HG03354 (cell line): ENCODE results near the gene MYO9A.

Experiments used
- ATAC-seq: cut with Tn5 transposase; IDR thresholded peaks from one replicate; pipeline ENCODE4 v1.9.1; 2021; ENCODE audit warnings: mild to moderate bottlenecking; ENCODE audit not compliant: unreplicated experiment, poor library complexity, severe bottlenecking

MYO9A gene

GRCh38 chr15:71801935-71802655 lies 315.9 kb downstream of the MYO9A start:
- ATAC-seq: no peak

GRCh38 chr15:71800835-71801745 lies 316.9 kb downstream of the MYO9A start:
- no peak for ATAC-seq

- ATAC-seq: no peak
These were observed 317.8 kb downstream of the MYO9A start for GRCh38 chr15:71800190-71800589.

GRCh38 chr15:71798641-71799040 lies 319.3 kb downstream of the MYO9A start:
- ATAC-seq: no peak

- ATAC-seq: no peak
These were observed 325.4 kb downstream of the MYO9A start for GRCh38 chr15:71792521-71792920.

GRCh38 chr15:71791975-71792374 lies 326.0 kb downstream of the MYO9A start:
- no peak for ATAC-seq

- ATAC-seq: no peak
These were observed 327.9 kb downstream of the MYO9A start for GRCh38 chr15:71790081-71790480.

- ATAC-seq: no peak
These were observed 328.3 kb downstream of the MYO9A start for GRCh38 chr15:71789616-71790015.

GRCh38 chr15:71788646-71789579 lies 329.0 kb downstream of the MYO9A start:
- no peak for ATAC-seq

GRCh38 chr15:71786673-71787072 lies 331.3 kb downstream of the MYO9A start:
- no peak for ATAC-seq

GRCh38 chr15:71785996-71786395 lies 332.0 kb downstream of the MYO9A start:
- ATAC-seq: no peak

- no peak for ATAC-seq
These were observed 333.2 kb downstream of the MYO9A start for GRCh38 chr15:71784719-71785118.

GRCh38 chr15:71782422-71783165 lies 335.4 kb downstream of the MYO9A start:
- no peak for ATAC-seq

- ATAC-seq: no peak
These were observed 336.0 kb downstream of the MYO9A start for GRCh38 chr15:71781965-71782265.

GRCh38 chr15:71781179-71781964 lies 336.6 kb downstream of the MYO9A start:
- no peak for ATAC-seq

- ATAC-seq: peak; percentile 64
These were observed 337.6 kb downstream of the MYO9A start for GRCh38 chr15:71780115-71780976.

- ATAC-seq: no peak
These were observed 338.7 kb downstream of the MYO9A start for GRCh38 chr15:71779073-71779797.
